GM18858 (cell line): ENCODE results near the gene GNG13.
"Not testable (repeated sequence)": the region's sequence is repeated elsewhere in the genome, so short reads cannot be mapped to it uniquely, and the experiment has no call there.

Experiments
- ATAC-seq: cut with Tn5 transposase; IDR thresholded peaks from one replicate; pipeline ENCODE4 v1.9.1; 2021; ENCODE audit not compliant: unreplicated experiment

The GNG13 gene

DNA sequence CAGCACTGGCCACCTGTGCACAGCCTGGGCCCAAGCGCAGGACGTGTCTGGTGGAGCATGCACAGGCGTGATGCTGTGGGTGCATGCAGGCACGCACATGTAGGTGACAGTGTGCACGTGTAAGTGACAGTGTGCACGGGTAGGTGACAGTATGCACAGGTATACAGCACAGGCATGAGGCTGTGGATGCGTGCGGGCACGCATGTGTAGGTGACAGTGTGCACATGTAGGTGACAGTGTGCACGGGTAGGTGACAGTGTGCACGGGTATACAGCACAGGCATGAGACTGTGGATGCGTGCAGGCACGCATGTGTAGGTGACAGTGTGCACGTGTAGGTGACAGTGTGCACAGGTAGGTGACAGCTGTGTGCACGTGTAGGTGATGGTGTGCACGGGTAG, 20.2 kb downstream of the GNG13 start:
- no peak for ATAC-seq

DNA sequence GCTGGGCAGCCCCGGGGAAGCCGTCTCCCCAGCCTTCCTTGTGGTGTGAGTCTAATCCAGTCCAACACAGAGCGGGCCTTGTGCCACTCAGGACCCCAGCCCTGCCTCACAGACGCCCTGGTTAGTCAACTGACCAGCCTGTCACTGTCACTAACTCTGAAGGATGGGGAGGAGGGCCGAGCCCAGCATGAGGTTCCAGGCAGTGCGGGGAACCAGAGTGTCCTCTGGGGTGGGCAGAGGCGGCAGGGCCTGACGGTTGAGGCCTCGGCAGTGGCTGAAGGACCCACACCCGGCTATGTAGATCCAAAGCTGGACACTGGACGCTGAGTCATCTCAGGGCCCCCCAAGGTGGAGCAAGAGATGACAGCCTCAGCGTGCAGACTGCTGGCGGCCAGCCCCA, 21.0 kb downstream of the GNG13 start:
- ATAC-seq, result no peak

DNA sequence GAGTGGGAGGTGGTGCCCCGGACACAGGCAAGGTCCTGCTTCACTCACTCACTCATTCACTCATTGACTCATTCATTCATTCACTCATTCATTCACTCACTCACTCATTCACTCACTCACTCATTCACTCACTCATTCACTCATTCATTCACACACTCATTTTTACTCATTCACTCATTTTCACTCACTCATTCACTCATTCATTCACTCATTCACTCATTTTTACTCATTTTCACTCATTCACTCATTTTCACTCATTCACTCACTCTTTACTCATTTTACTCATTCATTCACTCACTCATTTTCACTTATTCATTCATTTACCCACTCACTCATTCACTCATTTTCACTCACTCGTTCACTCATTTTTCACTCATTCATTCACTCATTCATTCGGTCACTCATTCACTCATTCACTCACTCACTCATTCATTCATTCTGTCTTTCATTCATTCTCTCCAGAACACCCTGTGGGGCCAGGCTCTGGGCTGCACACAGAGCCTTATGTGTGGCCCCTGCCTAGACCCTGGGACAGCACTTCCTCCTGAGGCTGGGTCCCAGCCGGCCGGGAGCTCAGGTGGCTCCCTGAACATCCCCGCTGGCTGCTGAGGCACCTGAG, 21.5 kb downstream of the GNG13 start:
- ATAC-seq, result no peak

GRCh38 chr16:778447-778846, 22.1 kb downstream of the GNG13 start:
- no peak for ATAC-seq

GRCh38 chr16:777826-778225, 22.7 kb downstream of the GNG13 start:
- ATAC-seq, result no peak

GRCh38 chr16:776824-777223, 23.7 kb downstream of the GNG13 start:
- no peak for ATAC-seq

- ATAC-seq, result not testable (repeated sequence)
These were observed 24.2 kb downstream of the GNG13 start for GRCh38 chr16:776298-776697.

GRCh38 chr16:775236-775796, 25.2 kb downstream of the GNG13 start:
- ATAC-seq, result no peak

DNA sequence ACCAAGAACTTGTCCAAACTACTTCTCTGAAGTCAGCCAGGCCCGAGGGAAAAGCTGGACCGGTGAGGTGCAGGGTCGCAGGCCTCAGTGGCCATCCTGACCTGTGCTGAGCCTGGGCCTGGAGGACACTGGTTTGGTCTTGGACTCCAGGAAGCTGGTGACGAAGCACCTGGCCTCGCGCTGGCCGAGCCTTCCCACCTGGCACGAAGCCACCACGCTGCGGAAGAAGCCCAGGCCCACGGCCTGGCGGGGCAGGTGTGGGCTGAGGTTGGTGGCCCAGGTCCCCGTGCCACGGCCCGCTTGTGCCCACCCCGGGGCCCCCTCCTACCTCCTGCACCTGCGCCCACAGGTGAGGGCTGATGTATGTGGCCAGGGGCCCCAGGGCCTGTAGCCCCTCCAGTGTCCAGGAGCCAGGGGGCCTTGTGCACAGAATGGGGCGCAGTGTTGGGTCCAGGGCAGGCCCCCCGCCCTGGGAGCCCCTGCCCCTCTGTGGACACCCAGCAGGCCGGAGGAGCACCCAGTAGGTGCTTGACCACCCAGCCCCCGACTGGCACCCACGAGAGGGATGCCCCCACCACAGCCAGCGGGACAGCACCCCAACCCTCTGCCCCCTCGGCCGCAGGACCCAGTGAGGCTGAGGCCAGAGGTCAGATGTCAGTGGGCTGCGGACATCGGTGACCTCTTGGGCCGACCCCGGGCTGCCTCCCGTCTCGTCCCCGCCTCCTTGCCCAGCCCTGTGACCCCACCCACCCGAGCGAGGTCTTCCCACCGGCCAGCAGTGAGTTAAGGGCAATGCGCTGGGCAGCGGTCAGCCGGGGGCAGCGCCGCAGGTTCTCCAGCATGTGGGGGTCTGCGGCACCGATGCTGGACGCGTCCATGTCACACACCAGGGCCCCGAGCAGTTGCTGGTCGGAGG, 26.2 kb downstream of the GNG13 start:
- no peak for ATAC-seq

DNA sequence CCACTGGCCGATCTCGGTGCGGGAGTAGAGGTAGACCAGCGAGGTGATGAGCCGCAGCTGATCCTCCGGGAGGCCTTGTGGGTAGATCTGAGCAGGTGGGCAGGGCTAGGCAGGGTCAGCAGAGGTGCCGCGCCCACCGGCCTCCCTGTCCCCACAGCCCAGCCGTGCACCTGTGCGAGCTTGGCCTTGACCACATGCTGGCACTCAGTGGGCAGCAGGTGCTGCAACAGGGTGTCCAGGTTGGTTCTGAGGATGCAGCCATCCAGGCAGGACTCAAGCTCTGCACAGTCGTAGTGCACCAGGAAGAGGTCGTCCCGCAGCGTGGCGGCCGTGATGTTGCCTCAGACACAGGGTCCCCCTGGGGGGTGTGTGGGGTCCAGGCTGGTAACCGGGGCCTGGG, 27.6 kb downstream of the GNG13 start:
- no peak for ATAC-seq

- ATAC-seq, result no peak
These were observed 30.1 kb downstream of the GNG13 start for GRCh38 chr16:770411-770810.

GRCh38 chr16:769934-770333, 30.6 kb downstream of the GNG13 start:
- no peak for ATAC-seq

DNA sequence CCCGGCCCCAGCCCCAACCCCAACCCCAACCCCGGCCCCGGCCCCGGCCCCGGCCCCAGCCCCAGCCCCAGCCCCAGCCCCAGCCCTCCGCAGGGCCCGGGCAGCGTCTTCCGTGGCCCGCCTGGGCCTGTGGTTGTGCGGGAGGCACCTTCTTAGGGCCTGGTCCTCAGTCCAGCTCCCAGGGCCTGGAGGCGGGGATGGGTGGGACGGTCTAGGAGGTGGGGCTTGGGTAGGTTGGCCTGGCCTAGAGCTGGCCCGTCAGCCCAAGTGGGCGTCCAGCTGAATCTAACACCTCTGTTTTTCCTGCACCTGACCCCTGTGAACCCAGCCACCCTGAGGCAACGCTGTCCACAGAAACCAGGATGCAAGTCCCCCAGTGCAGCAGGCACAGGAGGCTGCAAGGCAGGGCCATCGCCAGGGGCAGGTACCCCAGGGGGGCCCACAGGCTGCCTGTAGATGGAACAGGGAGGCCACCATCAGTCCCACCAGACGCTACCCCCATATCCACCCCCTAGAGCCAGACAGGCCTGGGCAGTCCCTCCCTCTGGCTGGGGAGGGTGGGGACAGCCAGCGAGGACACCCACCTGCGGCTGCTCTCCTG, 31.2 kb downstream of the GNG13 start:
- no peak for ATAC-seq

DNA sequence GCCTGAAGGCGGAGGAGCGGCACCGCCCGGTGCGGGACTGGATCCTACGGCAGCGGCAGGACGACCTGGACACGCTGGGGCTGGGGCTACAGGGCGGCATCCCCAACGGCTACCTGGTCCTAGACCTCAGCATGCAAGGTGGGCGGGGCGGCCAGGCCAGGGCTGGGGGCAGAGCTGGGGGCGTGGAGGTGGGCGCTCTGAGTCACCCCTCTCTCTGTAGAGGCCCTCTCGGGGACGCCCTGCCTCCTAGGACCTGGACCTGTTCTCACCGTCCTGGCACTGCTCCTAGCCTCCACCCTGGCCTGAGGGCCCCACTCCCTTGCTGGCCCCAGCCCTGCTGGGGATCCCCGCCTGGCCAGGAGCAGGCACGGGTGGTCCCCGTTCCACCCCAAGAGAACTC, 32.1 kb downstream of the GNG13 start:
- ATAC-seq, result no peak

DNA sequence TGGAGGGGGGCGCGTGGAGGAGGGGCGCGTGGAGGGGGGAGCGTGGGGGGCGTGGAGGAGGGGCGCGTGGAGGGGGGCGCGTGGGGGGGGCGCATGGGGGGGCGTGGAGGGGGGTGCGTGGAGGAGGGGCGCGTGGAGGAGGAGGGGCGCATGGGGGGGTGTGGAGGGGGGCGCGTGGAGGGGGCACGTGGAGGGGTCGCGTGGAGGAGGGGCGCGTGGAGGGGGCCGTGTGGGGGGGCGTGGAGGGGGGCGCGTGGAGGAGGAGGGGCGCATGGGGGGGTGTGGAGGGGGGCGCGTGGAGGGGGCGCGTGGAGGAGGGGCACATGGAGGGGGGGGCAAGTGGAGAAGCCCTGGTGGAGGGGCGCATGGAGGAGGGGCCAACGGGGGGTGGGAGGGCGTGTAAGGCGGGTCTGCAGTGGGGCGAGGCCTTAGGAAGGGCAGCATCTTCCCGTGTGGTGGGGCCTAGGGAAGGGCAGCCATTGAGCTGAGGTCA, 32.7 kb downstream of the GNG13 start:
- no peak for ATAC-seq

- ATAC-seq, result no peak
These were observed 33.5 kb downstream of the GNG13 start for GRCh38 chr16:766820-767640.

- ATAC-seq, result no peak
These were observed 34.3 kb downstream of the GNG13 start for GRCh38 chr16:766008-766819.

DNA sequence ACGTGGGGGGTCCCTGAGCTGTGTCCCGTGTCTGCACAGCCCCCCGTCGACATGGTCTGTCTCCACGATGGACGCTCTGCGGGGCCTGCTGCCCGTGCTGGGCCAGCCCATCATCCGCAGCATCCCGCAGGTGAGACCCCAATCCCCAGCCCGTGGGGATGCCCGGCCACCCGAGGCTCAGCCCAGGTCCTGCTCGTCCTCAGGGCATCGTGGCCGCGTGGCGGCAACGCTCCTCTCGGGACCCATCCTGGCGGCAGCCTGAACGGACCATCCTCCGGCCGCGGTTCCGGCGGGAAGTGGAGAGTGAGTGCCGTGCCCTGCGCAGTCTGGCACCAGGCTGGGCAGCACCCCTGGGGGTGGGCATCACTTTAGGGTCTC, 35.1 kb downstream of the GNG13 start:
- no peak for ATAC-seq

DNA sequence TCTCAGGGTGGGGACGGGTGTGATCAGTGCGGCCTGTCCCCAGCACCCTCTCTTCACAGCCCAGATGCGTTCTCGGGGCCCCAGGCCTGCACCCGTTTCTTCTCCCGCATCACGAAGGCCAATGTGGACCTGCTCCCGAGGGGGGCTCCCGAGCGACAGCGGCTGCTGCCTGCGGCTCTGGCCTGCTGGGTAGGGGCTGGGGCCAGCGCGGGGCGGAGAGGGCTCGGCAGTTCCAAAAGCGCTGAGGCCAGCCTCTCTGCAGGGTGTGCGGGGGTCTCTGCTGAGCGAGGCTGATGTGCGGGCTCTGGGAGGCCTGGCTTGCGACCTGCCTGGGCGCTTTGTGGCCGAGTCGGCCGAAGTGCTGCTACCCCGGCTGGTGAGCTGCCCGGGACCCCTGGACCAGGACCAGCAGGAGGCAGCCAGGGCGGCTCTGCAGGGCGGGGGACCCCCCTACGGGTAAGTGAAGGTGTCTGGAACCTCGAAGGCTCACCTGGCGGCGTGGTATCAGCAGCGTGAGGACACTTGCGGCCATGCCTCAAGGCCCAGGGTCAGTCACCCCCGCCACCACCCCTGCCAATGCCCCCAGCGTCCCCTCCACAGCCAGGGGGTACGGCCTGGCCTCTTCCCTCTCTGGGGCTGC, 35.6 kb downstream of the GNG13 start:
- ATAC-seq, result no peak
